ENCODE results near the gene ASTN2.

Gene ASTN2

GRCh38 chr9:116643691-116644090, 771.2 kb downstream of the ASTN2 start:
- DNase-seq (ENCODE audit: extremely low spot score, insufficient read length, low read depth): no peak
- no peak for FAIRE-seq

- no peak for FAIRE-seq
Observed at GRCh38 chr9:116641292-116642059, 773.4 kb downstream of the ASTN2 start.

GRCh38 chr9:116639251-116639741, 775.6 kb downstream of the ASTN2 start:
- no peak for DNase-seq (ENCODE audit: extremely low spot score, insufficient read length, low read depth)
- FAIRE-seq: no peak

More at GRCh38 chr9:116641292-116642059, 773.4 kb downstream of the ASTN2 start:
- DNase-seq (ENCODE audit: extremely low spot score, insufficient read length, low read depth): no peak

GRCh38 chr9:116635908-116636307, 778.9 kb downstream of the ASTN2 start:
- FAIRE-seq (no peak), DNase-seq (ENCODE audit: extremely low spot score, insufficient read length, low read depth) (no peak)

- FAIRE-seq (no peak), DNase-seq (ENCODE audit: extremely low spot score, insufficient read length, low read depth) (no peak)
Observed at GRCh38 chr9:116632990-116633838, 781.6 kb downstream of the ASTN2 start.

- FAIRE-seq: no peak
Observed at GRCh38 chr9:116629634-116630033, 785.2 kb downstream of the ASTN2 start.

GRCh38 chr9:116628716-116629115, 786.1 kb downstream of the ASTN2 start:
- no peak for DNase-seq (ENCODE audit: extremely low spot score, insufficient read length, low read depth)
- no peak for FAIRE-seq

More at GRCh38 chr9:116629634-116630033, 785.2 kb downstream of the ASTN2 start:
- no peak for DNase-seq (ENCODE audit: extremely low spot score, insufficient read length, low read depth)

- FAIRE-seq: no peak
- DNase-seq (ENCODE audit: extremely low spot score, insufficient read length, low read depth): no peak
Observed at GRCh38 chr9:116627433-116627832, 787.4 kb downstream of the ASTN2 start.

- no peak for FAIRE-seq
- DNase-seq (ENCODE audit: extremely low spot score, insufficient read length, low read depth): no peak
Observed at GRCh38 chr9:116626762-116627161, 788.1 kb downstream of the ASTN2 start.

GRCh38 chr9:116623715-116624114, 791.1 kb downstream of the ASTN2 start:
- FAIRE-seq (no peak), DNase-seq (ENCODE audit: extremely low spot score, insufficient read length, low read depth) (no peak)

GRCh38 chr9:116617389-116617788, 797.5 kb downstream of the ASTN2 start:
- DNase-seq (ENCODE audit: extremely low spot score, insufficient read length, low read depth) (no peak), FAIRE-seq (no peak)

- DNase-seq (ENCODE audit: extremely low spot score, insufficient read length, low read depth) (no peak), FAIRE-seq (no peak)
Observed at GRCh38 chr9:116616304-116616914, 798.4 kb downstream of the ASTN2 start.

GRCh38 chr9:116608064-116608463, 806.8 kb downstream of the ASTN2 start:
- no peak for DNase-seq (ENCODE audit: extremely low spot score, insufficient read length, low read depth)
- no peak for FAIRE-seq

- DNase-seq (ENCODE audit: extremely low spot score, insufficient read length, low read depth) (no peak), FAIRE-seq (no peak)
Observed at GRCh38 chr9:116605904-116606341, 808.9 kb downstream of the ASTN2 start.

- no peak for FAIRE-seq
Observed at GRCh38 chr9:116605060-116605459, 809.8 kb downstream of the ASTN2 start.

GRCh38 chr9:116604251-116604650, 810.6 kb downstream of the ASTN2 start:
- DNase-seq (ENCODE audit: extremely low spot score, insufficient read length, low read depth) (no peak), FAIRE-seq (no peak)

More at GRCh38 chr9:116605060-116605459, 809.8 kb downstream of the ASTN2 start:
- DNase-seq (ENCODE audit: extremely low spot score, insufficient read length, low read depth): no peak

GRCh38 chr9:116599342-116599884, 815.4 kb downstream of the ASTN2 start:
- no peak for DNase-seq (ENCODE audit: extremely low spot score, insufficient read length, low read depth)
- no peak for FAIRE-seq

- no peak for FAIRE-seq
Observed at GRCh38 chr9:116596646-116597045, 818.2 kb downstream of the ASTN2 start.

GRCh38 chr9:116594547-116594946, 820.3 kb downstream of the ASTN2 start:
- FAIRE-seq (no peak), DNase-seq (ENCODE audit: extremely low spot score, insufficient read length, low read depth) (no peak)

More at GRCh38 chr9:116596646-116597045, 818.2 kb downstream of the ASTN2 start:
- DNase-seq (ENCODE audit: extremely low spot score, insufficient read length, low read depth): no peak

- DNase-seq (ENCODE audit: extremely low spot score, insufficient read length, low read depth) (no peak), FAIRE-seq (no peak)
Observed at GRCh38 chr9:116592970-116593369, 821.9 kb downstream of the ASTN2 start.

Data from GM18507 (cell line).